Activated CD4-positive, alpha-beta T cell treated with anti-CD3 and anti-CD28 coated beads for 4 hours (primary cell): Measurements from ENCODE around the gene SLC5A2.
"Not testable (repeated sequence)": the region's sequence is repeated elsewhere in the genome, so short reads cannot be mapped to it uniquely, and the experiment has no call there.

ENCODE experiments used
- DNase-seq, 2 donors: peaks; one replicate each; pipeline ENCODE4 v3.0.0-alpha.2; 2020

Gene SLC5A2

DNA sequence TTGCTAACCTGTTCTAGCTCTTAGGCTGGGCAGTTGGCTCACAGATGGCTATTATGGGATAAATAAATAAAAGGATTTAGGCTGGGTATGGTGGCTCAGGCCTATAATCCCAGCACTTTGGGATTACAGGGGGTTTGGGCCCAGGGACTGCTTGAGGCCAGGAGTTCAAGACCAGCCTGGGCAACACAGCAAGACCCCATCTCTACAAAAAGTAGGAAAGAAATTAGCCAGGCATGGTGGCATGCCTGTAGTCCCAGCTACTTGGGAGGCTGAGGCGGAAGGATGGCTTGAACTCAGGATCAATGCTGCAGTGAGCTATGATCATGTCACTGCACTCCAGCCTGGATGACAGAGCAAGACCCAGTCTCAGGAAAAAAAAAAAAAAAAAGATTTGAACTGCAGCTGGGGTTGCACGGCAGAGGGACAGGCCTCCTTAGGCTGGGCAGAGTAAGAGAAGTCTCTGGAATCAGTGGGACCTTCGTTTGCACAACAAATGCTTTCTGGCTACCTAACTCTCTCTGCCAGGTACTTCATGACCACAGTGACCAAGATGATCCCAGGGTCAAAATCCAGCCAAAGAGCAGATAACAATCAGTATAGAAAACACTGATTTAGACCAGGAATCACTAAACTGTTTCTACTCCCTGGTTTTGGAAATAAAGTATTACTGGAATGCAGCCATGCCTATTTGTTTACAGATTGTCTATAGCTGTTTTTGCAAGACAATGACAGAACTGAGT, 18.5 kb downstream of the SLC5A2 start:
- DNase-seq: no peak

DNA sequence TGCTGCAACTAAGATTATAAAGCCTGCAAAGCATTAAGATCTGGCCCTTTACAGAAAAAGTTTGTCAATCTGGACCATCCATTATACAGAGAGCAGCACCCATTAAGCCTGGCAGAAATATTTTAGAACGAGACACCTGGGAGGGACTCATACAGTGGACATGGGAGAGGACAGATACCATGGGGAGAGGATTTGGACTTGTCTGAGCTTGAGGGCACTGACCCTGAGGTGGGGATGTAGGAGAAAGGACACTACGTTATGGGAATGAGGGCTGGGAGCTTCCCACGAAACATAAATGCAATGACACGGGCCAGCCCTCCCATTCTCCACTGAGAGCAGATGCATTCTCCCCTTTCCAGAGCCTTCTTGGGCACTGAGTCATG, 19.0 kb downstream of the SLC5A2 start:
- no peak for DNase-seq

DNA sequence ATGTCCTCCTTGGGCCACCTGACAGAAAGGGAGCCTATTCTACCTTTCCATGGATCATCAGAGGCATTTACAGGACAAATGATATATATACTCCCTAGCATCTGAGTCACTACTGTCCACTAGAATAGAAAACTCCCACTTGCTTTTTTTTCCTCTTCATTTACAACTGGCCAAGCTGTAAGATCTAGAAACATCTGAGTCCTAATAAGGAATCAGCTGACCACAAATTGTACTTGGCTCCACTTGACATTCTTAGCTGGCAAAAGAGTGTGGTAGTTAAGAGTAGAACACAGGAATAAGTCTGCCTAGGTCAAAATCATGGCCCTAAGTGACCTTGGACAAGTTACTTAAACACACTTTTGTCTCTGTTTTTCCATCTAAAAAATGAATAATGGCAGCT, 20.1 kb downstream of the SLC5A2 start:
- no peak for DNase-seq

DNA sequence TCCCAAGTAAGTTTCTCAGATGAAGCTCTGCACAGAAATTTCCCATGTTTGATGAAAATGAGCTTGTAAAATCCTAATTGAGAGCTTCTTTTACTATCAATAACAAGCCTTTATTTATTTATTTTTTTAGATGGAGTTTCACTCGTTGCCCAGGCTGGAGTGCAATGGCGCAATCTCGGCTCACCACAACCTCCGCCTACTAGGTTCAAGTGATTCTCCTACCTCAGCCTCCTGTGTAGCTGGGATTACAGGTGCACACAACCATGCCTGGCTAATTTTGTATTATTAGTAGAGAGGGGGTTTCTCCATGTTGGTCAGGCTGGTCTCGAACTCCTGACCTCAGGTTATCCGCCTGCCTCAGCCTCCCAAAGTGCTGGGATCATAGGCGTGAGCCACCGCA, 20.6 kb downstream of the SLC5A2 start:
- not testable (repeated sequence) for DNase-seq

DNA sequence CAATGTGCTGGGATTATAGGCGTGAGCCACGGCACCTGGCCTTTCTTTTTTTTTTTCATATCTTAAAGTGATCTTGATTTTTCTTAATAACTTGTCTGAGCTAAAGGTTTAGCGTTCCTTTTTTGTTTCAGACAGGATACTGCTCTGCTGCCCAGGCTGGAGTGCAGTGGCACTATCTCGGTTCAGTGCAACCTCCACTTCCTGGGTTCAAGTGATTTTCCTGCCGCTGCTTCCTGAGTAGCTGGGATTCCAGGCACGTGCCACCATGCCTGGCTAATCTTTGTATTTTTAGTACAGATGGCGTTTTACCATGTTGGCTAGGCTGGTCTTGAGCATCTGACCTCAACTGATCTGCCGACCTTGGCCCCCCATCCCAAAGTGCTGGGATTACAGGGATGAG, 21.2 kb downstream of the SLC5A2 start:
- no peak for DNase-seq

DNA sequence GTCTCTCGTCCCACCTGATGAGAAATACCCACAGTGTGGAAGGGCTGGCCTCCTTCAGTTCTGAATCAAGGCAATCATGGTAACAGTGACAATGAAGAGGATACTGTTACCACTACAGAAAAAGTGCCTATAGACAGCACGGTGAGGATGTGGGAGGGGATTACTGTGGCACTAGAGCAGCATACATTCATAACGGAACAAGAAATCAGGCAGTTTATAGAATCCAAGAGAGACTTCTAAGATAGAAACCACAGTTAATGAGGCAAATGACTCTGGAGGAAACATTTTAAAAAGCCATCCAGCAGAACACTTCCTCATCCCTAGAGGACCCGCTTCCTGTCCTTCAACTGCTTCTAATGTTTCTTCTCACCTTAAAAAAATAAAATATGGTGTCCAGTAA, 22.6 kb downstream of the SLC5A2 start:
- no peak for DNase-seq

DNA sequence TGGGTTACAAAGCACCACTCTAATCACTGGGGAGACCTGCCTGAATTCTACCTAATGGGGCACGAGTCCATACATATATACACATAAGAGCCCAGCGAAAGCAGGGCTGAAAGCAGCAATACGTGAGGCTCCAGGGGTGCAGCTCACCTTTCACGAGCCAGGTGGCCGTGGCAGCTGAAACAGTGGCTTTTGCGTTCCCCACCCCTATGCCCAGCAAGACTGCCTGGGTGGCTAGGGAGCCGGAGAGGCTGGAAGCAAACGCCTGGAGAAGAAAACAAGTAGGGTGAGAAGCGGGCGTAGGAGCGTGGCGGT, 24.6 kb downstream of the SLC5A2 start:
- no peak for DNase-seq

DNA sequence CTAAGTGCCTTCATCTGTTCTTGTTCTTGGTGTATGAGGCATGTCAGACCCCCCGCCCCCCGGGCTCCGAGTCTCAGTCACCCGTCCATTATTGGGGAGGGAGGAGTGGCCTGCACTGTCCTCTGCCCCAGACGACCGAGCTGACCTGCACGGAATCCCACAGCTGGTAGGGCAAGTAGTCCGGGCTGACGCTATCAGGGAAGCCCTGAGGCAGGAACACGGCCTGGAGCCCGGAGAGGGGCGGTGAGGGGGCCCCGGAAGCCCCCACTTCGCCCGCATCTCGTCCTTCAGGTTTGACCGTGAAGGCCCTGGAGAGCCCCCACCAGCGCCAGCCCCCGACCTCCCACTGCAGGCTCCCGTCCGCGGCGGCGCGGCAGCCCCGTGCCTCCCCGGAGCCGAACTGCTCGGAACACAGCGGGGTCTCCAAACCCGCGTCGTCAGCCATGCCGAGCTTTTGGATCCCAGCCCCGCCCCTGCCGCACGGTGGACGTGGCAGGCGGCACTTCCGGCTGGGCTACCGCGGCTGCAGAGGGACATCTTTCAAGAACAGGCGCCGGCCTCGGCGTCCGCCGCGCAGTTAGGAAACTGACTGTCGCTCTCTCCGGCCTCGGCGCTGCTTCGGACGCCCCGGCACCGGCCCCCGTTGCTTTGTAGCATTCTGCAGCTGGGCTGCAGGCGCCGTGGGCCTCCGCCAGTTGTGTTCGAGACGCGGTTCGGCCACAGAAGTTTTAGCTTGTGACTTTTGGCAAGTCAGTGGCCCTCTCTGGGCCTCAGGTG, 25.2 kb downstream of the SLC5A2 start, which contains the start of gene RUSF1:
Gene RUSF1, minus strand, starts transcription at position 463 of the 777 bp plus-strand sequence. Its CDS starts 18 bp downstream, at position 445.
- peak; percentile 76 to 80 for DNase-seq

DNA sequence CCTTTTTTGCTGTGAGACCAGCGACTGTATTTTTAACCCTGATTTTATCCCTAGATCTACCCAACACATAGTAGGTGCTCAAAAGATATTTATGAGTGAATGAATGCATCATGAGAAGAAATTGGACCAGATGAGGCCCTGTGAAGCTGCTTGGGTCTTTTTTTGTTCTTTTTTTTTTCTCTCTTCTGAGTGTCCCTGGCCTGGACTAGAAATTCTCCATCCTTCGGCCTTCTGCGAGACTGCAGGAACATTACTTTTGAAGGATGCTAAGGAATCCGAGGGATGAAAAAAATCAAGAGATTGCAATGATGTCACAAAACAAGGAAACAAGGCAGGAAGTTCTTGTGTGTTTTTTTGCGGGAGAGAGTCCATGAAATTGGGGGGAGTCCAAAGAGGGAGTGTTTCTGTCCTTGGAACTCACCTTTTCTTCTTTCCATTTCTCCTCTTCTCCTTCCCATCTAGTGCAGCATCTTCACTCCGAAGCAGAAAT, 25.8 kb downstream of the SLC5A2 start:
- DNase-seq: no peak

DNA sequence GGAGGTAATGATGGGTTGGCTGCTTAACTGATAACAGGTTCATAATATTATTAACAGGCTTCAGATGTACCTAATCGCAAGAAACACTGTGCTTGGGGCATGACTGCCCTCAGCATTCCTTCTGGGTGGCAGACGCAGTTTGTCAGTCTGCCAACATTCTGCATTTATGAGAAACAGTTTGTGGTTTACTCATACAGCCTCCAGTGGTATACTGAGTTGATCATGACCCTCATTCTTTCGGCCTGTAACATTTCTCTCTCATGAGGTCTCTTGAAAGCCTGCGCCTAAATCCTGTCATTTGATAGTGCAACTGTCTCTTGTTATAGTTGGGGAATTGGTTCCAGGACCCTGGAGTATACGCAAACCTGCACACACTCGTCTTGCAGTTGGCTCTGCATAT, 30.2 kb downstream of the SLC5A2 start:
- no peak for DNase-seq

DNA sequence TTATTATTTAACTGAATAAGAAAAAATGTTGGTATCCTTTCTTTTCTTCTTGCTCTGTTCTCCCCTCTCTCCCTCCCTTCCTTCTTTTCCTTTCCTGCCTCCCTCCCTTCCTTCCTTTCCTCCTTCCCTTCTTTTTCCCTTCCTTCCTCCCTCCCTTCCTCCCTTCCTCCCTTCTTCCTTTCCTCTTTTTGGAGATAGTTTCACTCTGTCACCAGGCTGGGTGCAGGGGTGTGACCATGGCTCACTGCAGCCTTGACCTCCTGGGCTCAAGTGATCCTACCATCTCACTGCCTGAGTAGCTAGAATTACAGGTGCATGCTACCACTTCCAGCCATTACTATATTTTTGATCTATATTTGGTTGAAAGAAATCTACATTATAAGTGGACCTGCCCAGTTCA, 31.0 kb downstream of the SLC5A2 start:
- DNase-seq: no peak

DNA sequence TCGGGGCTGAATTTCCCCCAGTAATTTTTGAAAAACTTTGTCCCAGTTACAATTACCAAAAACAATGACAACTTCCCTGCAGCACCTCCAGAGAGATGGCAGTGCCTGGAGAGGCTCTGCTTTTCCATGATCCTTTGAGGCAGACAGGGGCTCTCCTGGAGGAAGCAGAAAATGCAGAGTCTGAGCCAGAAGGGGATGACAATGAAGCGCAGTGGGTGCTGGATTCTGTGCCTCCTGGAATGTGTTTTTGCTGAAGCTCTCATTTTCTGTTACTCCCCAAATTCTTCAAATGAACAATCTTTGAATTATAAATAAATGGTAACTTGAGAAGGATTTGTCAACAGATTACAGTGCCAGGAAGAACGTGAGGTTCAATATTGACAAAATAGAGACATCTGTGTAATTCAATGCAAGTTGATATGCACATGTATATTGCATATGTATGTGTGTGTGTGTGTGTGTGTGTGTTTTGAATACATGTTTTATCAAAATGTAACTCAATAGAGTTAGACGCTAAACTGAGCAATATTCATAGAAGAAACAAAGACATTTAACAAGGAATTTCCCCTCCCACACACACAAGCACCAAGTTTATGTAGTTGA, 35.0 kb downstream of the SLC5A2 start:
- no peak for DNase-seq

DNA sequence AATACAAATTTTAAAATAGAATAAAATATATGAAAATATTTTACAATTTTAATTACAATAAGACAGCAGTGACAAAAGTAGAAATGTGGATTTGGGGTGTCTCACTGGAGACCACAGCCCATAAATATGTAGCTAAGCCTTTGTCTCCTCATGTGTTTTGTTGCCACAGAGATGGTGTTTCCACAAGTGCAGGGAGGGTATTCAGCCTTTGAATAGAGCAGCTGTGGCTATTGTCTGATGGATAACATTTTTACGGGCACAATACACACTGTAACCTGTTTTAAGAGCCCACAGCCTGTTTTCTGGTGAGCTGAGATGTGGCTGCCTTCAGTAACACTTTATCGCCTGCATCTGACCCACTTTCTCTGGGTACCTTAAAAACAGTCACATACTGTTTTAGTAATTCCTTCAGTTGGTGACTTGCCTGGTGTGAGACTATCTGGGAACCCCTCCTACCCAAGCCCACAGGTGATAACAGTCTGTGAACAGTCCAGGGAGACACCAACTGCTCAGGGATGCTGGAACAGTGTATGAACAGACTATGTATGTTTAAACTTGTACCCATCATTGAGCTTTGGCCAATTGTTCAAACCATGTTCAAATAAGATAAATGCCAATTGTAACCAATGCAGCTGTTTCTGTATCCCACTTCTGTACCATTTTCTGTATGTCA, 37.0 kb downstream of the SLC5A2 start:
- no peak for DNase-seq

DNA sequence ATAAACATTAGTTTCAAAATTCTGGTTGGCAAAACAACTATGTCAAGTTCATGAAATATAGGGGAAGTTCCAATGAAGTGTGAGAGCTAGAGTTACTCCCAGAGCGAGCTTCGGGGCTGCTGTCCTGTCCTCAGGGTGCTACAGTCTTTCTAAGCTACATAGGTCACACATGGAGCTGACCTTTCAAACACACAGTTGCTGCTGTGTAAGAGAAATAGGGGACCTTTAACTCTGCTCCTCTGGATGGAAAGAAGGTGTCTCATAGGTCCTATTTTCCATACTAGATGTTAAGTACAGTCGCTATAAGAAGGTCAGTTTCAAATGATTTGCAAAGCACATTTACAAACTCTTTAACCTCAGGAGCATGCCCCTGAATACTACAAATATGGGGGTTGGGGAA, 38.4 kb downstream of the SLC5A2 start:
- no peak for DNase-seq

DNA sequence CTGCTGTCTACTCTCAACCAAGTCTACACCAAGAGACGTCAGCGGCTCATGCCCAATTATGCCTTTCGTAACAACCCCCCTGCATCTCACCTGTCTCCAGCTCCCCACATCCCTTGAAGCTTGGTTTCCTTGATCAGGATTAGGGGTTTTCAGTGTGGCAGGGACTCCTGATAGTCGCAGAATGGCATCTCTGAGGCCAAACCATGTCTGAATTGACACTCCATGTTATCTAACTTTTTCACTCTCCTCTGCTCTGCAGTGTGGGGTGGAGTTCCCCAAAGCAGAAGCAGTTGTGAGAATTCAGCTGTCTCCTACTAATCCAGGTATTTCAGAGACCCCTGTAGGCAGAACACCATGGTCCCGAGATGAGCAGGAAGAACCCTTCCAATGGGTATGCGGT, 39.1 kb downstream of the SLC5A2 start:
- DNase-seq: no peak

DNA sequence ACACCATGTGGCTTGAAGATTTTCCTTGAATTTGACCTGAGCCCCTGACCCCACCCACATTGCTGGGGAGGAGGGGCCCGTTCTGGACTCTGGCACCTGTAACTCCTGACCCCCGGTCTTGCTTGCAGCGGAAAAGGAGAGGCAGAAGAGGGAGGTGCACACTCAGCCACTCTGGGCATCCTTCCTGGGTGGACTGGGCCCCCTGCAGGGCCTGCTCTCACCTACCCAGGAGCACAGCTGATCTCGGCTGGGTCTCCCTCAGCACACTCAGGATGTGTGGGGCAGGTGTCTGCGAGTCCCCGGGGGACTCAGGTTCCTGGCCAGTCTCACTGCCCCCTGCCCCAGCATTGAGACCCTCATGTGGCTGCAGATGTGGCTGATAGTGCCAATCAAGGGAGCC, 40.8 kb downstream of the SLC5A2 start:
- not testable (repeated sequence) for DNase-seq

DNA sequence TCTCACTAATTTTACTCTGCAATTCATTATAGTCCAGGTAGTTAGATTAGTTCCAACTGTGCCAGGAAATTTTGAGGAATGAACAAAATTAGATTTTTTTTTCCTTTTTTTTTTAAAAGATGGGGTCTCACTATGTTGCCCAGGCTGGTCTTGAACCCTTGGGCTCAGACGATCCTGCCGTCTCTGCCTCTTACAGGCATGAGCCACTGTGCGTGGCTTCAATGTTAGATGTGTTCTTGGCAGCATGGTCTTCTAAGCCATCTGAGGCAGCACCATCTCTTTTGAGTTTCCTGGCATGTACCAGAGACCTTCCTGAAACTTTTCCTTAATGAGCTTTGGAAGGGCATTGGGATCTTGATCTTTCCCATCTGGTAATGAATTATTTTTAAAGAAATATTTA, 42.2 kb downstream of the SLC5A2 start:
- DNase-seq: no peak

DNA sequence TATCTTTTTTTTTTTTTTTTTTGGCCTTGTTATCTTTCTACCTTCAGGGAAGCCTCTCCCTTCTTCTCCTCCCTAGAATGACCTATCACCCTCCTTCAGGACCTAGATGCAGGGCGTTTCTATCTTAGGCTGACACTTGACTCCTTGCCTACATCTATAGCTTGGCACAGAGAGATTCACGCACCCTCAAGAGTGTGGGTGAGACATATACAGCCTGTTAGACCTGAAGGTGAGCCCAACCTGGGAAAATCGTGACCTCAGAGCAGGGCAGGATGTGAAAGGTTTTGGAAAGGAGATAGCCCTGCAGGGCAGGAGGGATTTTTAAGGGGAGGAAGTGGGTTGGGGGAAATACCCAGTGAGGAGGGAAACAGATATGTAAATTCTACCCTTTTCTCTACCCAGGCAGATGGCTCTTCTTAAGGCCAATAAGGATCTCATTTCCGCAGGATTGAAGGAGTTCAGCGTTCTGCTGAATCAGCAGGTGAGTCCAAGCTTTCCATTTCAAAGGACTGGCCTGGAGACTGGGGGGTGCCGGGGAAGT, 44.9 kb downstream of the SLC5A2 start, which contains the start of gene AHSP:
Gene AHSP, plus strand, starts transcription at position 167 of the 541 bp plus-strand sequence. Its CDS starts 240 bp downstream, at position 407.
- no peak for DNase-seq

DNA sequence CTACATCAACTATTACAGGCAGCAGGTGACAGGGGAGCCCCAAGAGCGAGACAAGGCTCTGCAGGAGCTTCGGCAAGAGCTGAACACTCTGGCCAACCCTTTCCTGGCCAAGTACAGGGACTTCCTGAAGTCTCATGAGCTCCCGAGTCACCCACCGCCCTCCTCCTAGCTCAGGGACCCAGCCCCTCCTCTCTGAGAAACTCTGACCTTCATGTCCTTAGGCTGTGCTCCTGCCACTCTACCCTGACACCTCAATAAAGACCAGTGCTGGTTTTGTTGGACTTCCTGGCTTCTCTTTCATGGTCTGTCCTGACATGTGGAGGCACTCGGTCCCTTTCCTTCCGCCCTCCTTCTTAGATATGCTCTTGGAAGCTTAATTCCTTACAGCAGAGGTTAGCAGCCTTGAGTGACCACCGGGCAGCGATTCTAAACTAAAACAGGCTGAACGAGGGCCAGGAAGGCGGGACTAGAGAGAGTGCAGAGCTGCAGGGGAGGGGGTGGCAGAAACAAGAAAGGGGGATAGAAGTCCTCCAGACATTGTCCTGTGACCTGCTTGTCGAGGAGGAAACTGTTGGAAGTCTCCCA, 45.7 kb downstream of the SLC5A2 start:
- no peak for DNase-seq

DNA sequence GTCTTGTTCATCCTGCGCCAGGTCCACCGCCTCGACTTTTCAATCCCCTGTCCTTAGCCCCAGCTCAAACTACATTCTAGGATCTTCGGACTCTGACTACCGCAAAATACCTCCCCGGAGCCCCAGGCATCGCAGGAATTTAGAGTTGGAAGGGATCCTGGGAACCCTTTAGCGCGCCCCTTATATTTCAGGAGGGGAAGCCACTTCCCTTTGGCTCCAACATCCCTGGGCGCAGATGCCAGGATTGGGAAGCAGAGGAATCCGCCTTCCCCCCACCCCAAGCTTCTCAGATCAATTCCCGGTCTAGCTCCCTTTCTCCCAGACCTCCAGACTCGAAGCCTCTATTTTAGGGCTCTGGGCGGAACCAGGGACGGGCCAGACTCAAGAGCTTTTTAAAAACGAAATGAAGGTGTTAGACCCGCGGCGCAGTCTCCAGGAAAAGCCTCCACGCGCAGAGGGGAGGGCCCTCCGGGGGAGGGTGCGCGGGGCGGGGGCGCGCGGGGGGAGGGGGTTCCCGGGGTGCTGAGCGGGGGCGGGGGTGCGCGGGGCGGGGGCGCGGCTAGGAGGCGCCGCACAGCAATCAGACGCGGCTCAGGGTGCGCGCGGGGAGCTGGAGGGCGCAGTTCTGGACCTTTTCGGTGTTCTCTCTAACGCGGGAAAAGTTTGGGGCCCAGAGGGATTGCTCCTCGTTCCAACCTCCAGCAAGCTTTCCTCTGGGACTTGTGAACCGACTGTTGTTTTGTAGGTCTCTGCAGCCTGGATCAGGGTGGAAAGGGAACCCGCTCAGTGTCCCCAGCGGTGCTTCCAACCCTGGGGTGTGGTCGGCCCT, 46.4 kb downstream of the SLC5A2 start:
- peak; percentile 22 to 28 for DNase-seq

DNA sequence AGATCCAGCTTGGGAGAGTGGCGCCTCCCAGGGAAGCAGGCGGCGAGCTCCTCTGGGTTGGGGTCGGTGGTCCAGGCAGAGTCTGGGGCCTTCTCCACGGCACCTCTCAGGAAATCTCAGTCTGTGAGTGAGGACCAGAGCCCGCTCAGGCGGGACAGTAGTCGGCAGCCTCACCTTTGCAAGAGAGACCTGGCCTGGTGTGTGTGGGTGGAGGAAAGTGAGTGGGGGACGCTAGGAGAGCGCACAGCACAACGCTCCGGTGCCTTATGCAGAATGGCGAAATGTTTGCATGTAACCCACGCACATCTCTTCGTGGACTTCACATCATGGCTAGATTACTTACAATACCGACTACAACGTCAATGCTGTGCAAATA, 47.0 kb downstream of the SLC5A2 start:
- DNase-seq: no peak

DNA sequence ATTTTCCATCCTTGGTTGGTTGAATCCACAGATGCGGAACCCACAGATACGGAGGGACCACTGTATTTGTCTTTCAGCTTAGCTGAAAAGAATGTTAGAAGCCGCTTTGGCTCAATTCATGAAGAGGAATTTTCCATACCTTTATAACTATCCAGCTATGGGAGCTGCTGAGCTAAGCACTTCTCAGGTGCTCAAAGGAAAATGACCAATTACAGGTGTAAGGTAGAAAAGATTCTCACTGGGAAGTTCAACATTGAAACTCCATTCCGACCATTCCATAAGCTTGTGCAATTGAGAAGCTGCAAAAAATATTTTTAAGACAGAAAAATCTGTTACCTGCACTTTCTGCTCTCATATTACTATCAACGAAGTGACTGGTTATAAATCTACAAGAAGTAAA, 47.5 kb downstream of the SLC5A2 start:
- DNase-seq: no peak
